OCI-LY1 (cell line): Measurements from ENCODE around the gene POLR2F.

Source experiments
- CTCF ChIP-seq: fragments of 200-600 bp; sonication (generic), shearing (Covaris generic); IDR thresholded peaks from 2 replicates; pipeline ENCODE4 v1.5.1; 2017; ENCODE audit warnings: mild to moderate bottlenecking, antibody characterized with exemption, low read length, moderate library complexity, mixed read lengths
- EZH2 ChIP-seq: fragments of 200-600 bp; sonication (generic), shearing (Covaris generic); IDR thresholded peaks from 2 replicates; pipeline ENCODE4 v1.8.0; 2017; ENCODE audit warnings: borderline replicate concordance, mixed run types, mild to moderate bottlenecking, antibody characterized with exemption, low read length, moderate library complexity, mixed read lengths

GRCh38 chr22:37932401-37932800, 21.1 kb upstream of the POLR2F start:
- TF ChIP-seq CTCF (no peak), EZH2 (no peak)
